ENCODE results near the gene C14orf132.

Gene C14orf132

DNA sequence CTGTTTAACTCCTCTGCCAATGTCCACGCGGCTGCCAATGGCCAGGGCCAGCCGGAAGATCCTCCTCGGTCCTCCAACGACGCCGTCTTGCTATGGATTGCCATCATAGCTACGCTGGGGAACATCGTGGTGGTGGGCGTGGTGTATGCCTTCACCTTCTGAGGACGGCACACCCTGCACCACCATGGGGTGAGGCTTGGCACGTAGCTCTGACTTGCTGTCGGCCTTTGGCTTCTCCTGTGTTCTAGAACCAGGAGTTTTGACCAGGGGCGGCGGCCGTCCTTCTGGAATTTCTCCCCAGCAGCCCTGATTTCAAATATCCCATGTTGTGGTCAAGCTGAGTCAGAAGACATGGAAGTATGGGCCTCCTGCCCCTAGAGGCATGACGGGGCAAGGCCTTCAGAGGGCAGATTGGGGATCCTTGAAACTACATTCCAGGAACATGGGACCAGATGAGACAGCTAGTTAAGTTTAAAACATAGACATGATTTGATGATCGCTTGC, 47.5 kb downstream of the C14orf132 start:
- TF ChIP-seq, protein P1, sequence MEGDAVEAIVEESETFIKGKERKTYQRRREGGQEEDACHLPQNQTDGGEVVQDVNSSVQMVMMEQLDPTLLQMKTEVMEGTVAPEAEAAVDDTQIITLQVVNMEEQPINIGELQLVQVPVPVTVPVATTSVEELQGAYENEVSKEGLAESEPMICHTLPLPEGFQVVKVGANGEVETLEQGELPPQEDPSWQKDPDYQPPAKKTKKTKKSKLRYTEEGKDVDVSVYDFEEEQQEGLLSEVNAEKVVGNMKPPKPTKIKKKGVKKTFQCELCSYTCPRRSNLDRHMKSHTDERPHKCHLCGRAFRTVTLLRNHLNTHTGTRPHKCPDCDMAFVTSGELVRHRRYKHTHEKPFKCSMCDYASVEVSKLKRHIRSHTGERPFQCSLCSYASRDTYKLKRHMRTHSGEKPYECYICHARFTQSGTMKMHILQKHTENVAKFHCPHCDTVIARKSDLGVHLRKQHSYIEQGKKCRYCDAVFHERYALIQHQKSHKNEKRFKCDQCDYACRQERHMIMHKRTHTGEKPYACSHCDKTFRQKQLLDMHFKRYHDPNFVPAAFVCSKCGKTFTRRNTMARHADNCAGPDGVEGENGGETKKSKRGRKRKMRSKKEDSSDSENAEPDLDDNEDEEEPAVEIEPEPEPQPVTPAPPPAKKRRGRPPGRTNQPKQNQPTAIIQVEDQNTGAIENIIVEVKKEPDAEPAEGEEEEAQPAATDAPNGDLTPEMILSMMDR (conservative IDR thresholded peaks at IDR 0.05), result no peak
- H3K27ac ChIP-seq, result no peak overlapping the region

DNA sequence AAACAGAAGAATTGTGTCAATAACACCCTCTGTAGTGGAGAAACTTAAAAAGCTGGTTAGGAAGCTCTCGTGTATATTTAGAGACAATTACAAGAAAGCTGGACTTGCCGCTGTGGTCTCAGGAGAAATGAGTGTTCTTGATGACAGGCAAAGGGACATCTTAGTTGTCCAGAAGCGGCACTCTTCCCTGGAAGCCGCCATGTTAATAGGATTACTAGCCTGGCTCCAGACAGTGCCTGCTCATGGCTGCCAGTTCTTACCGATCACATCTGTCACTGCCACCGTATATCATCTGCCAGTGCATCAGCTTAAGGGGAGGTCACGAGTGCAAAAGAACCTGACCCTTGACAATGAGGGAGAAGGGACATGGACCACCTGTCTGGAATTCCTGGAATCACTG, 48.9 kb downstream of the C14orf132 start:
- no peak overlapping the region for H3K27ac ChIP-seq
- TF ChIP-seq, protein P1 (conservative IDR thresholded peaks at IDR 0.05), result no peak

DNA sequence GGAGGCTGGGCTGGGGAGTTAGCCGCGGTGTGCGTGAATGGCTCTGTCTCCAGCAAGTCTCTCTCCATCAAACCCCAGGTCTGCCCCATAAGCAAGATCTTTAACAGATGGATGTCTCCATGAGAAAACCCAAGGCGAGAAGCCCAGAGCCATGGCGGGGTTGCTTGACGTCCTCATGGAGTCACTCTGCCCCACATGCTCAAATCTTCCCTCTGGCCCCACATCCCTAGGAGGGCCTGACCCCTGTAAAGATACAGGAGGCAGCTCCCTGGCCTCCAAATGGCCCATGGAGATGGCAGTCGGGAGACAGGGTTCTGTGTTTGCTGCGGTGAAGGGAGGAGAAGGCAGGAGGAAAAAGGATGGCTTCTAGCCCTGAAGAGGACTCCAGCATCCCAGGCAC, 49.3 kb downstream of the C14orf132 start:
- TF ChIP-seq, protein P1 (conservative IDR thresholded peaks at IDR 0.05), result no peak
- no peak overlapping the region for H3K27ac ChIP-seq

DNA sequence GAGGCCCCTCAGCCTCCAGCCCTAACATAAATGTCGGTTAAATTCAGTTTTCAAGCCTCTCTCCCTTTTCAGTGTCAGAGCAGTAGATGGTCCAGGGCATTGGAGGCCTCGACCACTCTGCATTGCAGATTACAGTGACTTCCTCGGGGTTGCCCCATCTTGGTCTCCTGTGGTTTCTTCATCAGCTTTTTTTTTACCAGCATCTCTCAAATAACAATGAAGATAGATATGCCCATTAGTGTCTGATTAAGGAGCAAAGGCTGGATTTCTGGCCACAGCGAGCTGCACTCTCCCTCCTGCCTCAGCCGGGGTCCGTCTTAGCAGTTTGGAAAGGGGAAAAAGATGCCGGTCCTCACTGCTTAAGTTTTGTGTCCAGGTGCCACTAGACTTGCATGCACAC, 49.7 kb downstream of the C14orf132 start:
- TF ChIP-seq, protein P1 (conservative IDR thresholded peaks at IDR 0.05), result no peak
- no peak overlapping the region for H3K27ac ChIP-seq

DNA sequence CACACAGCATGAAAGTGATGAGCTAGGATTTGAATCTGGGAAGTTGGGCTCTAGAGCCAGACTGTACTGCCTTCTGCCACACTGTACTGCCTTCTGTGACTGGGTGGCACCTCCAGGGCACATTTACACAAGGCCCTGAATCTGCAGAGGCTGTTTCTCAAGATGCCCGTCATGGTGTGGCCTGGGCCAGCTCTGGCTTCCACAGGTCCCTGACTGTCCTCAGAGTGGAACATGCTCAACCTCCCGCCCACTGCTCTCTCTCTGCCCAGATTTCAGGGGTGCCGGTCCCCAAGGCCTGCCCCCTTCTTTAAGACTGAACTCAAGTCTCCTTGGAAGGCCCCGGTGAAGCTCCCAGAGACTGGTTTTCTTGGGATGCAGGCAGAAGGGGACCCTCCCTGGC, 50.2 kb downstream of the C14orf132 start:
- TF ChIP-seq, protein P1 (conservative IDR thresholded peaks at IDR 0.05), result no peak
- H3K27ac ChIP-seq, result no peak overlapping the region

DNA sequence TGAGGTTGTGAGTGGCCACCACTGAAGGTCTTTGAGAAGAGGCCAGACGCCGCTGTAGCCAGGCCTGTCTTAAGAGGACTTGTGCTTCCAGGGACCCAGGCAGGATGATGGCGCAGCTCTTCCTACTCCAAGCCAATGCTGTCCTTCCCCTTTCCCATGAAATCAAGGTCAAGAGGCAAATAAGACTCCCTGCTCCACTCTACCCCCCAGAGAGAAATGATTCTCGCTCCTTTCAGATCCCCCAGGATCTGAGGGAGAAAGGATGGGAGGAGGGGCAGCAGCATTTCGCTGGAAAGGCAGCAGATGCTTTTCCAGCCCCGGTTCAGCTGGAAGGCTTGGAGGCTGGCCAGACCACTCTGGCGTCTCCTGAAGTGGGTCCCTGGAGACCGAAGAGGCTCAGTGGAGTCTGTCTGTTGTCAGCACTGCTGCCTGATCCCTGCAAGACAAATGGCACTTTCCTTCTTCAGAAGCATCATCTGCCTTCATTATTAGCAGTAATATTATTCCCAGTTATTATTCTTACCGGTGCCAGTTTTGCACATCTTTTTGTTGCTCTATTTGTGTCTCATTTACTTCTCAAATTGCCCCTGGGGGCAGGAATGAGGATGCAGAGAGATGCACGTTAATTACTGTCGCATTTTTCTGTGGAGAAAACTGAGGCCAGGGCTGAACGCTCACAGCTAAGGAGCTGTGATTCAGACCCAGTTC, 51.4 kb downstream of the C14orf132 start:
- TF ChIP-seq, protein P1 (conservative IDR thresholded peaks at IDR 0.05), result no peak

DNA sequence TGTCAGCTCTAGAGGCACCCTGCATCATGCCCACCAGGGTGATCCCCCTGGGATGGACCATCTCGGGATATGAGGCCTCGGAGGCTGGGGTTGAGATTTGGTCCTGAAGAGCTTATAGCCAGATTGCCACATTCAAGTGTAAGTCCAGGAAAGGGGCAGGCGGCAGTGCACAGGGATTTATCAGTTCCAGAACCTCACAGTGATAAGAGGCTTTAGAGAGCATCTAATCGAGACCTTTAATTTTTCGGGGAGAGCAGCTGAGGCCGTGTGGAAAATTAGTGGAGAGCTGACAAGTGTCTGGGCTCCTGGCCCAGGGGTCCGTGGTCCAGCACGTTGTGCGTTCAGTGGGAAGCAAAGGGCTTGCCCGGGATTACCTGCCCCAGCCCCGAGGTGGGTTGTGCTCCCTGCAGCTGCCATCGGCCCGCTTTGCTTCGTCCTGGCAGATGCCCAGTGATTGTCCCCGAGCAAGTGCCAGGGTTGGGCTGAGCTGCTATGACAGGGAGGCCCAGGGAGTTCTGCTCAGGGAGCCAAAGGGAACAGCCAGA, 52.1 kb downstream of the C14orf132 start:
- TF ChIP-seq, protein P1 (conservative IDR thresholded peaks at IDR 0.05), result no peak
- no peak overlapping the region for H3K27ac ChIP-seq

More for the DNA sequence above, 51.4 kb downstream of the C14orf132 start:
- H3K27ac ChIP-seq, result no peak overlapping the region

Data from VCaP (cell line).